Spleen (tissue), 11 donors: Measurements from ENCODE around the gene KATNA1. TPM values are rescaled to one million over a fixed set of nuclear protein-coding genes. Genes with fewer than 3 reads are reported as not detected.

Source experiments
- DNase-seq: peaks from one replicate; pipeline ENCODE4 v3.0.0-alpha.2; 2020
- H3K27ac ChIP-seq, 8 donors: fragments of 200-600 bp; sonication (generic) in 7 of 8; 1 replicate in 4 of 8; 2 replicates in 4 of 8; pipeline versions ENCODE4 v1.5.0 to v1.8.0; 2016 to 2021; ENCODE audit warnings: inconsistent platforms in 4 of 8, mild to moderate bottlenecking in 4 of 8, moderate library complexity in 1 of 8
- H3K27me3 ChIP-seq, 7 donors: fragments of 200-600 bp; sonication (generic) in 6 of 7; replicated peaks in 1 of 7; 1 replicate in 4 of 7; 2 replicates in 3 of 7; pipeline versions ENCODE4 v1.5.0 to v1.8.0; 2016 to 2021; ENCODE audit warnings: inconsistent platforms in 3 of 7, mild to moderate bottlenecking in 1 of 7
- H3K36me3 ChIP-seq, 6 donors: fragments of 200-600 bp; sonication (generic) in 5 of 6; 1 replicate in 4 of 6; 2 replicates in 2 of 6; pipeline versions ENCODE4 v1.5.0 to v1.8.0; 2016 to 2021; ENCODE audit warnings: inconsistent platforms in 2 of 6
- H3K4me1 ChIP-seq, 6 donors: fragments of 200-600 bp; sonication (generic) in 5 of 6; 1 replicate in 3 of 6; 2 replicates in 3 of 6; pipeline versions ENCODE4 v1.5.0 to v1.8.0; 2016 to 2021; ENCODE audit warnings: inconsistent platforms in 3 of 6
- H3K4me3 ChIP-seq, 8 donors: fragments of 200-600 bp; sonication (generic) in 7 of 8; 1 replicate in 4 of 8; 2 replicates in 4 of 8; pipeline versions ENCODE4 v1.5.0 to v1.8.0; 2016 to 2021; ENCODE audit warnings: inconsistent platforms in 4 of 8, mild to moderate bottlenecking in 4 of 8, moderate library complexity in 2 of 8
- H3K9me3 ChIP-seq, 8 donors: fragments of 200-600 bp; sonication (generic) in 7 of 8; 1 replicate in 4 of 8; 2 replicates in 4 of 8; pipeline versions ENCODE4 v1.5.0 to v1.8.0; 2016 to 2021; ENCODE audit warnings: inconsistent platforms in 4 of 8
- CTCF ChIP-seq, 11 experiments: fragments of 200-600 bp in 7 of 11; fragments of 450-650 bp in 4 of 11; sonication (generic) in 4 of 11; IDR thresholded peaks in 8 of 11; conservative IDR thresholded peaks in 3 of 11; 1 replicate in 7 of 11; 2 replicates in 4 of 11; pipeline versions ENCODE4 v1.4.0 to v1.8.0; 2016 to 2021; ENCODE audit warnings: antibody characterized with exemption in 11 of 11, inconsistent platforms in 4 of 11, mild to moderate bottlenecking in 1 of 11
- POLR2A ChIP-seq, 3 donors: fragments of 450-650 bp; IDR thresholded peaks; one replicate each; pipeline ENCODE4 v1.5.1; 2017; ENCODE audit warnings: antibody characterized with exemption in 3 of 3, mild to moderate bottlenecking in 1 of 3
- POLR2AphosphoS5 ChIP-seq, 3 donors: sonication (generic); formaldehyde crosslinking; IDR thresholded peaks; one replicate each; pipeline ENCODE4 v1.5.1; 2017; ENCODE audit warnings: antibody characterized with exemption in 3 of 3
- WGBS, 5 donors: extraction: QIAGEN DNeasy Blood & Tissue Kit in 3 of 5; methylation state at CpG; one replicate each; pipeline versions ENCODE4 v1.1.5 to v1.1.7; 2013 to 2018; 5-methylcytosine and 5-hydroxymethylcytosine counted together
- intact Hi-C: fragments of 100-400 bp; cut with DNase I; formaldehyde crosslinking; loops from one replicate; pipeline ENCODE4 v1.15.0; 2023; ENCODE audit warnings: low total_unique reads
- polyA plus RNA-seq, 3 donors: library from polyadenylated mRNA; stranded (reverse); fragments of 200-250 nt; gene quantifications; one replicate each; pipeline ENCODE4 v1.2.1, GENCODE V29; 2013
- total RNA-seq, 7 donors: library from RNA; depleted of rRNA in 3 of 7; stranded (reverse); fragments of >200 nt in 3 of 7; fragmentation: NEBNext Ultra II Directional in 4 of 7; extraction: Animal tissue kit (Norgen Biotek cat#: 25700) in 4 of 7; gene quantifications; one replicate each; pipeline versions ENCODE4 v1.1.0 to v1.2.1, GENCODE V29; 2016 to 2021
- donor health status: healthy with polysubstance abuse.
- donor health status: DM: no; HTN: no; CAD: no; lungs with moderate emphysema.
- donor health status: DM: no; HTN: no; CAD: no.
- donor health status: Bipolar disorder and iron deficiency.
- donor health status: healthy.
- donor health status: DM: no; HTN: no; CAD: no.
- donor health status: DM: yes; HTN: yes; CAD: no.

KATNA1 gene
- total and polyA plus RNA-seq, 10 donors, result 9.3 to 28.5 (median 15.7) TPM

GRCh38 chr6:149642829-149643580 lies 5.5 kb downstream of the KATNA1 start:
- Histone ChIP-seq H3K27me3 (no peaks in the 10 kb centered on the region), H3K36me3 (peaks cover 0 to 4% (median under 1%) of the 10 kb centered on the region in 6 donors), H3K4me3 (no peak overlapping the region), H3K9me3 (no peaks in the 10 kb centered on the region), H3K4me1 (peaks cover 6 to 33% (median 23%) of the 10 kb centered on the region in 6 donors), H3K27ac (no peak overlapping the region)
- no peak for DNase-seq
- TF ChIP-seq POLR2AphosphoS5 (IDR thresholded peaks at IDR 0.05) (no peak), POLR2A (IDR thresholded peaks at IDR 0.05) (no peak), CTCF (IDR thresholded peaks at IDR 0.05 in 8 of 11, conservative IDR thresholded peaks at IDR 0.05 in 3 of 11) (no peak)
- intact Hi-C loops, result loop anchor here (10.0 kb wide), 1 partner anchor 72 kb away; the partner anchor contains the start of gene LATS1
- 87 to 100% (median 93%) methylated on average over 1 of the region's 1 CpG for WGBS, 5 donors

DNA sequence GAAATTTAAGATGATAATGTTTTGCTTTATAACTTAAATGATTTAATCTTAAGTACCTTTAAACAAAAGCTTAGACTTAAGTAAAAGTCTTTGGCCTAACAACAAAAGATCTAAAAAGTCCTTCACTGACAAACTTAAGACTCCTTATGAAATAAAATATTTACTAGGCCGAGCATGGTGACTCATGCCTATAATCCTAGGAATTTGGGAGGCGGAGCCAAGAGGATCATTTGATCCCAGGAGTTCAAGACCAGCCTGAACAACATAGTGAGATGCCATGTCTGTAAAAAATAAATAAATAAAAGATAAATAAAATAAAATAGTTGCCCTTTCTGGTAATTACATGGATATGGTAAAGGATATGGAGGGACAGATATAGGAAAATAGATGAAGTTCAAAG lies 12.4 kb downstream of the KATNA1 start:
- intact Hi-C loops, result no loop called here
- 85 to 91% (median 89%) methylated on average over 2 of the region's 2 CpGs for WGBS, 5 donors
- no peaks in the 10 kb centered on the region for H3K4me1 ChIP-seq

DNA sequence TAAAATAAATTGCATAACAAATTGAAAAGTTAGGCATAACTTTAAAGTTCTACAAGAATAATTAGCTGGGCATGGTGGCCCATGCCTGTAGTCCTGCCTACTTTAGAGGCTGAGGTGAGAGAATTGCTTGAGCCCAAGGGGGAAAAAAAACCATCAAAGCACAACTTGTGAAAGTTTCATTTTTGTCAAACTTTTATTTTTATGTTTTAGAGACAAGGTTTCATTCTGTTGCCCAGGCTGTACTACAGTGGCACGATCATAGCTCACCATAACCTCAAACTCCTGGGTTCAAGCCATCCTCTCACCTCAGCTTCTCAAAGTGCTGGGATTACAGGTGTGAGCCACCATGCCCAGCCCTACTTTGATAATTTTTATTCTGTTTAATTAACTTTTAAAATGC lies 14.2 kb downstream of the KATNA1 start:
- Histone ChIP-seq H3K36me3 (peaks cover 0 to 84% (median 22%) of the 10 kb centered on the region in 6 donors), H3K27ac (no peak overlapping the region), H3K4me1 (peaks cover 0 to 7% (median 0%) of the 10 kb centered on the region in 6 donors), H3K27me3 (no peaks in the 10 kb centered on the region), H3K9me3 (no peaks in the 10 kb centered on the region), H3K4me3 (no peak overlapping the region)
- no peak for DNase-seq
- WGBS, 5 donors, result 73 to 97% (median 80%) methylated on average over 1 of the region's 1 CpG
- TF ChIP-seq CTCF (IDR thresholded peaks at IDR 0.05 in 8 of 11, conservative IDR thresholded peaks at IDR 0.05 in 3 of 11), result no peak
- TF ChIP-seq POLR2AphosphoS5 (IDR thresholded peaks at IDR 0.05), result no peak
- TF ChIP-seq POLR2A (IDR thresholded peaks at IDR 0.05), result no peak
- intact Hi-C loops, result no loop called here

More for the DNA sequence above, 12.4 kb downstream of the KATNA1 start:
- Histone ChIP-seq H3K4me3 (no peak overlapping the region), H3K9me3 (no peaks in the 10 kb centered on the region), H3K27me3 (no peaks in the 10 kb centered on the region), H3K27ac (no peak overlapping the region), H3K36me3 (peaks cover 0 to 66% (median 18%) of the 10 kb centered on the region in 6 donors)
- TF ChIP-seq CTCF (IDR thresholded peaks at IDR 0.05 in 8 of 11, conservative IDR thresholded peaks at IDR 0.05 in 3 of 11), result no peak
- TF ChIP-seq POLR2A (IDR thresholded peaks at IDR 0.05), result no peak
- no peak for DNase-seq

DNA sequence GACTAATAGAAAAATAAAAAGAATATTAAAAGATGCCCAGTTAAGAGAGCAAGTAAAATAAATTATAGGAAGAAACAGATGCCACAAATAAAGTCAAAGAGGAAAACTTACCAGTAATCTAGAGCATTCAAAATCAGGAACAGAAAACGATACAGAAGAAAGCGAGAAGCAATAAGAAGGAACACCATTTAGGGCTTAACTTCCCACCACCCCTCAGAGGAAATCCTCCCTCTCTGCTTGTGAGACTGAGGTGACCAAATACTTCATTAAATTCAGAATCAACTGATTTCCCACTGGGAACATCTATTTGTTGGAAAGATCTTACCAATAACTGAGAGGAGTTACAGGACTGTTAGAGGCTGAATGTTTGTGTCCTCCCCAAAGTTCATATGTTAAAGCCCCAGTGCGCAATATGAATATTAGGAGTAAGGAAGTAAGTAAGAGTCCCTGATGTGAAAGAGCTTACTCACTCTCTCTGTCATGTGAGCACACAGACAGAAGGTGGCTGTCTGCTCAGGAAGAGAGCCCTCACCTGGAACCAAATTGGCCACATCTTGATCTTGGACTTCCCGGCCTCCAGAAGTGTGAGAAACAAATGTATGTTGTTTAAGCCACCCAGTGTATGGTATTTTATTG lies 19.5 kb downstream of the KATNA1 start:
- TF ChIP-seq CTCF (IDR thresholded peaks at IDR 0.05 in 8 of 11, conservative IDR thresholded peaks at IDR 0.05 in 3 of 11) (no peak), POLR2A (IDR thresholded peaks at IDR 0.05) (no peak), POLR2AphosphoS5 (IDR thresholded peaks at IDR 0.05) (no peak)
- no peaks in the 10 kb centered on the region for H3K27me3 ChIP-seq
- peaks cover 0 to 80% (median 15%) of the 10 kb centered on the region in 6 donors for H3K36me3 ChIP-seq
- H3K4me3 ChIP-seq, result no peak overlapping the region
- no peak for DNase-seq
- WGBS, 5 donors, result 53 to 64% (median 59%) methylated on average over 4 of the region's 4 CpGs
- intact Hi-C loops, result no loop called here
- H3K27ac ChIP-seq, result peak overlapping the region in 5 of 8 donors; percentile 2 to 53 (median 37)
- H3K4me1 ChIP-seq, result peaks cover 0 to 17% (median 3%) of the 10 kb centered on the region in 6 donors
- H3K9me3 ChIP-seq, result no peaks in the 10 kb centered on the region
